SK-N-SH (cell line): ENCODE measurements around the gene SLC31A1. TPM values are rescaled to one million over a fixed set of nuclear protein-coding genes. Genes with fewer than 3 reads are reported as not detected.
A peak's percentile ranks its signal among the peaks of the same experiment; 100 is the strongest.

ENCODE experiments used
- CHD2 ChIP-seq: fragments of 150-350 bp; IDR thresholded peaks from 2 replicates; pipeline ENCODE4 v1.6.1; 2018; ENCODE audit warnings: low read length; ENCODE audit not compliant: partially characterized antibody
- CTCF ChIP-seq: fragments of 200-600 bp; sonication (generic); IDR thresholded peaks from 2 replicates; pipeline ENCODE4 v1.6.1; 2017; ENCODE audit warnings: antibody characterized with exemption, mild to moderate bottlenecking, moderate library complexity
- ELF1 ChIP-seq: IDR thresholded peaks from 2 replicates; pipeline ENCODE4 v1.4.0; 2012
- FOXJ3 ChIP-seq: sonication (generic); formaldehyde crosslinking; IDR thresholded peaks from 2 replicates; pipeline ENCODE4 v1.5.1; 2020; ENCODE audit warnings: mild to moderate bottlenecking, missing genetic modification reagents
- FOXM1 ChIP-seq: IDR thresholded peaks from 2 replicates; pipeline ENCODE4 v1.4.0; 2012; ENCODE audit warnings: low read depth, mild to moderate bottlenecking
- GABPA ChIP-seq: IDR thresholded peaks from 2 replicates; pipeline ENCODE4 v1.4.0; 2012; ENCODE audit warnings: low read depth, mild to moderate bottlenecking
- IRF3 ChIP-seq: fragments of 150-350 bp; IDR thresholded peaks from 2 replicates; pipeline ENCODE4 v1.6.1; 2016; ENCODE audit warnings: mild to moderate bottlenecking, low read depth, low read length
- JUND ChIP-seq: IDR thresholded peaks from 2 replicates; pipeline ENCODE4 v1.4.0; 2012
- MEF2A ChIP-seq: IDR thresholded peaks from 2 replicates; pipeline ENCODE4 v1.4.0; 2012; ENCODE audit warnings: low read depth, borderline replicate concordance
- MXI1 ChIP-seq: IDR thresholded peaks from 2 replicates; pipeline ENCODE4 v1.6.1; 2012; ENCODE audit warnings: mild to moderate bottlenecking, low read depth, low read length, improper control_type of control experiment
- NFIC ChIP-seq: IDR thresholded peaks from 2 replicates; pipeline ENCODE4 v1.4.0; 2012; ENCODE audit warnings: borderline replicate concordance
- NRF1 ChIP-seq: IDR thresholded peaks from 2 replicates; pipeline ENCODE4 v1.6.1; 2012; ENCODE audit warnings: low read depth, mild to moderate bottlenecking, low read length
- RCOR1 ChIP-seq: fragments of 150-350 bp; IDR thresholded peaks from 2 replicates; pipeline ENCODE4 v1.6.1; 2017; ENCODE audit warnings: antibody characterized with exemption, low read length
- RXRA ChIP-seq: IDR thresholded peaks from 2 replicates; pipeline ENCODE4 v1.4.0; 2012; ENCODE audit warnings: low read depth, mild to moderate bottlenecking, borderline replicate concordance
- TCF12 ChIP-seq: IDR thresholded peaks from 2 replicates; pipeline ENCODE4 v1.4.0; 2012
- polyA plus RNA-seq, 3 experiments: library from polyadenylated mRNA; depleted of rRNA; stranded (reverse); fragments of >200 nt; gene quantifications; 2 replicates each; pipeline ENCODE4 v1.2.3, GENCODE V29; 2012
- TF ChIP-seq, protein P1 (sequence below): IDR thresholded peaks from 2 replicates; pipeline ENCODE4; 2012
- TF ChIP-seq, protein P2 (sequence below): IDR thresholded peaks from 2 replicates; pipeline ENCODE4 v1.4.0; 2012; ENCODE audit warnings: low read depth
- TF ChIP-seq, protein P3 (sequence below): IDR thresholded peaks from 2 replicates; pipeline ENCODE4 v1.6.1; 2012; ENCODE audit warnings: mild to moderate bottlenecking, low read depth, low read length, moderate library complexity
- TF ChIP-seq, protein P4 (sequence below): IDR thresholded peaks from 2 replicates; pipeline ENCODE4 v1.4.0; 2012; ENCODE audit warnings: low read depth, borderline replicate concordance

SLC31A1 gene
- polyA plus RNA-seq, 1 of the 3 experiments (the other 2 are of a cell fraction), result 7.7 TPM

GRCh38 chr9:113275157-113276131, 54.1 kb downstream of the SLC31A1 start, which contains the start of the genes CDC26 and PRPF4 (continued):
- no peak for TF ChIP-seq IRF3
- TF ChIP-seq RCOR1, result 0 out of 2 replicates have a peak, but pooled peaks have one; percentile 32
- peak; percentile 99 for TF ChIP-seq CHD2
- TF ChIP-seq ELF1, result peak; percentile 87
- TF ChIP-seq GABPA, result peak; percentile 97
- no peak for TF ChIP-seq MEF2A
- no peak for TF ChIP-seq FOXJ3
- no peak for TF ChIP-seq FOXM1
- TF ChIP-seq, protein P1, sequence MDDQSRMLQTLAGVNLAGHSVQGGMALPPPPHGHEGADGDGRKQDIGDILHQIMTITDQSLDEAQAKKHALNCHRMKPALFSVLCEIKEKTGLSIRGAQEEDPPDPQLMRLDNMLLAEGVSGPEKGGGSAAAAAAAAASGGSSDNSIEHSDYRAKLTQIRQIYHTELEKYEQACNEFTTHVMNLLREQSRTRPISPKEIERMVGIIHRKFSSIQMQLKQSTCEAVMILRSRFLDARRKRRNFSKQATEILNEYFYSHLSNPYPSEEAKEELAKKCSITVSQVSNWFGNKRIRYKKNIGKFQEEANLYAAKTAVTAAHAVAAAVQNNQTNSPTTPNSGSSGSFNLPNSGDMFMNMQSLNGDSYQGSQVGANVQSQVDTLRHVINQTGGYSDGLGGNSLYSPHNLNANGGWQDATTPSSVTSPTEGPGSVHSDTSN, result no peak; the same call in 1 of the 2 replicates
- TF ChIP-seq JUND, result no peak
- TF ChIP-seq, protein P2, sequence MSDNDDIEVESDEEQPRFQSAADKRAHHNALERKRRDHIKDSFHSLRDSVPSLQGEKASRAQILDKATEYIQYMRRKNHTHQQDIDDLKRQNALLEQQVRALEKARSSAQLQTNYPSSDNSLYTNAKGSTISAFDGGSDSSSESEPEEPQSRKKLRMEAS, result peak; percentile 96
- TF ChIP-seq NRF1, result no peak
- TF ChIP-seq, protein P3, sequence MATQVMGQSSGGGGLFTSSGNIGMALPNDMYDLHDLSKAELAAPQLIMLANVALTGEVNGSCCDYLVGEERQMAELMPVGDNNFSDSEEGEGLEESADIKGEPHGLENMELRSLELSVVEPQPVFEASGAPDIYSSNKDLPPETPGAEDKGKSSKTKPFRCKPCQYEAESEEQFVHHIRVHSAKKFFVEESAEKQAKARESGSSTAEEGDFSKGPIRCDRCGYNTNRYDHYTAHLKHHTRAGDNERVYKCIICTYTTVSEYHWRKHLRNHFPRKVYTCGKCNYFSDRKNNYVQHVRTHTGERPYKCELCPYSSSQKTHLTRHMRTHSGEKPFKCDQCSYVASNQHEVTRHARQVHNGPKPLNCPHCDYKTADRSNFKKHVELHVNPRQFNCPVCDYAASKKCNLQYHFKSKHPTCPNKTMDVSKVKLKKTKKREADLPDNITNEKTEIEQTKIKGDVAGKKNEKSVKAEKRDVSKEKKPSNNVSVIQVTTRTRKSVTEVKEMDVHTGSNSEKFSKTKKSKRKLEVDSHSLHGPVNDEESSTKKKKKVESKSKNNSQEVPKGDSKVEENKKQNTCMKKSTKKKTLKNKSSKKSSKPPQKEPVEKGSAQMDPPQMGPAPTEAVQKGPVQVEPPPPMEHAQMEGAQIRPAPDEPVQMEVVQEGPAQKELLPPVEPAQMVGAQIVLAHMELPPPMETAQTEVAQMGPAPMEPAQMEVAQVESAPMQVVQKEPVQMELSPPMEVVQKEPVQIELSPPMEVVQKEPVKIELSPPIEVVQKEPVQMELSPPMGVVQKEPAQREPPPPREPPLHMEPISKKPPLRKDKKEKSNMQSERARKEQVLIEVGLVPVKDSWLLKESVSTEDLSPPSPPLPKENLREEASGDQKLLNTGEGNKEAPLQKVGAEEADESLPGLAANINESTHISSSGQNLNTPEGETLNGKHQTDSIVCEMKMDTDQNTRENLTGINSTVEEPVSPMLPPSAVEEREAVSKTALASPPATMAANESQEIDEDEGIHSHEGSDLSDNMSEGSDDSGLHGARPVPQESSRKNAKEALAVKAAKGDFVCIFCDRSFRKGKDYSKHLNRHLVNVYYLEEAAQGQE, result no peak
- no peak for TF ChIP-seq TCF12
- TF ChIP-seq RXRA, result no peak
- TF ChIP-seq NFIC, result peak; percentile 58; the same call in 1 of the 2 replicates
- TF ChIP-seq MXI1, result peak; percentile 76
- TF ChIP-seq, protein P4, sequence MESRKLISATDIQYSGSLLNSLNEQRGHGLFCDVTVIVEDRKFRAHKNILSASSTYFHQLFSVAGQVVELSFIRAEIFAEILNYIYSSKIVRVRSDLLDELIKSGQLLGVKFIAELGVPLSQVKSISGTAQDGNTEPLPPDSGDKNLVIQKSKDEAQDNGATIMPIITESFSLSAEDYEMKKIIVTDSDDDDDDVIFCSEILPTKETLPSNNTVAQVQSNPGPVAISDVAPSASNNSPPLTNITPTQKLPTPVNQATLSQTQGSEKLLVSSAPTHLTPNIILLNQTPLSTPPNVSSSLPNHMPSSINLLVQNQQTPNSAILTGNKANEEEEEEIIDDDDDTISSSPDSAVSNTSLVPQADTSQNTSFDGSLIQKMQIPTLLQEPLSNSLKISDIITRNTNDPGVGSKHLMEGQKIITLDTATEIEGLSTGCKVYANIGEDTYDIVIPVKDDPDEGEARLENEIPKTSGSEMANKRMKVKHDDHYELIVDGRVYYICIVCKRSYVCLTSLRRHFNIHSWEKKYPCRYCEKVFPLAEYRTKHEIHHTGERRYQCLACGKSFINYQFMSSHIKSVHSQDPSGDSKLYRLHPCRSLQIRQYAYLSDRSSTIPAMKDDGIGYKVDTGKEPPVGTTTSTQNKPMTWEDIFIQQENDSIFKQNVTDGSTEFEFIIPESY, result peak; percentile 97
- TF ChIP-seq CTCF, result no peak
